HepG2 (cell line): Measurements from ENCODE around the gene MGARP. TPM values are rescaled to one million over a fixed set of nuclear protein-coding genes. Genes with fewer than 3 reads are reported as not detected.

Experiments
- ATAC-seq: fragments of 200-7000 bp; cut with Tn5 transposase; 3 replicates; pipeline ENCODE4 v1.9.1; 2020; ENCODE audit warnings: mild to moderate bottlenecking, moderate library complexity
- BruUV-seq: library from RNA; stranded (reverse); fragments of 400-500 nt; replicated peaks from 2 replicates; lab custom pipeline; 2021; lab: Mats Ljungman, UMichigan
- CTCF ChIA-PET: fragments of 300-600 bp; formaldehyde crosslinking; extraction: SDS; loops from one replicate; lab custom pipeline; 2021; ENCODE audit warnings: low total read pairs, inconsistent platforms, low intra/inter-chr PET ratio; lab: Yijun Ruan, JAX
- POLR2A ChIA-PET: fragments of 350-600 bp; sonication (Branson Sonifier 250); formaldehyde crosslinking; loops from one replicate; lab custom pipeline; 2020; ENCODE audit warnings: antibody characterized with exemption, inconsistent platforms; lab: Yijun Ruan, JAX
- DNase-seq: peaks from one replicate; pipeline ENCODE4 v3.0.0-alpha.2; 2015; ENCODE audit warnings: low spot score
- FAIRE-seq: peaks from 3 replicates; lab custom pipeline; 2011; peaks lifted over from hg19 to GRCh38; lab: Jason Lieb, UNC
- H2AFZ ChIP-seq: one replicate; pipeline ENCODE4 v1.6.1; 2011; ENCODE audit warnings: low read length, inconsistent platforms
- H3K27ac ChIP-seq: fragments of 300-600 bp; 3 replicates; pipeline ENCODE4 v1.8.0; 2011; ENCODE audit warnings: mixed run types, mild to moderate bottlenecking, mixed read lengths, low read length, inconsistent platforms; ENCODE audit not compliant: insufficient read depth; ENCODE audit errors: extremely low read length
- H3K27me3 ChIP-seq, 2 experiments: fragments of 200-600 bp in 1 of 2; 2 replicates in 1 of 2; 3 replicates in 1 of 2; pipeline versions ENCODE4 v1.6.0 to v1.8.0; 2011; ENCODE audit warnings: low read length in 2 of 2, mild to moderate bottlenecking in 2 of 2, moderate library complexity in 2 of 2, inconsistent platforms in 1 of 2; ENCODE audit not compliant: insufficient read depth in 2 of 2, control insufficient read depth in 1 of 2
- H3K36me3 ChIP-seq, 2 experiments: fragments of 200-600 bp in 1 of 2; replicated peaks in 1 of 2; 2 replicates in 1 of 2; 3 replicates in 1 of 2; pipeline versions ENCODE4 v1.5.1 to v1.8.0; 2011; ENCODE audit warnings: low read length in 2 of 2, inconsistent platforms in 1 of 2; ENCODE audit not compliant: insufficient read depth in 2 of 2, control insufficient read depth in 1 of 2
- H3K4me1 ChIP-seq: 2 replicates; pipeline ENCODE4 v1.5.1; 2012; ENCODE audit warnings: low read length, inconsistent platforms; ENCODE audit not compliant: insufficient read depth
- H3K4me2 ChIP-seq: 2 replicates; pipeline ENCODE4 v1.6.0; 2011; ENCODE audit warnings: low read depth, low read length, inconsistent platforms
- H3K4me3 ChIP-seq, 3 experiments: fragments of 200-600 bp in 1 of 3; sonication (generic), shearing (Covaris generic) in 1 of 3; replicated peaks in 1 of 3; 2 replicates each; pipeline ENCODE4 v1.5.1; 2011 to 2016; ENCODE audit warnings: low read length in 3 of 3, inconsistent platforms in 2 of 3, low read depth in 2 of 3, mild to moderate bottlenecking in 2 of 3, control low read depth in 1 of 3, mixed read lengths in 1 of 3; ENCODE audit not compliant: insufficient read depth in 1 of 3
- H3K79me2 ChIP-seq: one replicate; pipeline ENCODE4 v1.6.1; 2011; ENCODE audit warnings: low read length, inconsistent platforms; ENCODE audit not compliant: insufficient read depth
- H3K9ac ChIP-seq: 2 replicates; pipeline ENCODE4 v1.6.0; 2011; ENCODE audit warnings: mild to moderate bottlenecking, low read depth, low read length, inconsistent platforms; ENCODE audit not compliant: insufficient read depth
- H3K9me3 ChIP-seq: 2 replicates; pipeline ENCODE4 v1.5.1; 2012; ENCODE audit warnings: mild to moderate bottlenecking, low read length
- H4K20me1 ChIP-seq: 2 replicates; pipeline ENCODE4 v1.6.0; 2011; ENCODE audit warnings: inconsistent platforms, mild to moderate bottlenecking, low read length, moderate library complexity; ENCODE audit not compliant: insufficient read depth
- ISX ChIP-seq: sonication (generic); formaldehyde crosslinking; conservative IDR thresholded peaks from 2 replicates; pipeline ENCODE4 v1.5.0; 2020; ENCODE audit warnings: missing genetic modification reagents
- PHF21A ChIP-seq: sonication (generic); formaldehyde crosslinking; IDR thresholded peaks from 2 replicates; pipeline ENCODE4 v1.5.0; 2020; ENCODE audit warnings: mild to moderate bottlenecking, missing genetic modification reagents
- TAF15 ChIP-seq: fragments of 200-400 bp; formaldehyde crosslinking; IDR thresholded peaks from one replicate; pipeline ENCODE4 v1.6.1; 2018; ENCODE audit warnings: mild to moderate bottlenecking, low read depth, low read length; ENCODE audit not compliant: poor library complexity, severe bottlenecking
- TEAD3 ChIP-seq: optimal IDR thresholded peaks from 2 replicates; pipeline ENCODE3; 2016; ENCODE audit warnings: borderline replicate concordance
- ZNF501 ChIP-seq: sonication (generic); formaldehyde crosslinking; IDR thresholded peaks from 2 replicates; pipeline ENCODE4 v1.5.1; 2020; ENCODE audit warnings: mild to moderate bottlenecking, moderate library complexity, missing genetic modification reagents
- WGBS: methylation state at CpG from one replicate; pipeline ENCODE4 v1.1.6; 2017; ENCODE audit warnings: low lambda C conversion rate; 5-methylcytosine and 5-hydroxymethylcytosine counted together
- in situ Hi-C: cut with HindIII; loops from 2 replicates; pipeline ENCODE4 v1.10.0; 2017; ENCODE audit warnings: low pct_unique_long_range_greater_than_20kb; ENCODE audit not compliant: extremely low pct_ligation_motif_present
- intact Hi-C: fragments of 100-400 bp; cut with micrococcal nuclease; formaldehyde crosslinking; loops from one replicate; pipeline ENCODE4 v1.10.0; 2022; ENCODE audit not compliant: unreplicated experiment
- polyA plus RNA-seq, 8 experiments: library from polyadenylated mRNA; depleted of rRNA in 3 of 8; stranded (reverse) in 7 of 8; unstranded in 1 of 8; fragments of >200 nt; fragmentation: Illumina TruSeq in 4 of 8; extraction: Trizol in 4 of 8; gene quantifications; 2 replicates each; pipeline versions ENCODE4 v1.2.1 to v1.2.3, GENCODE V29; 2011 to 2016; ENCODE audit warnings: low read depth in 4 of 8, missing spikeins in 1 of 8, mixed read lengths in 1 of 8; ENCODE audit not compliant: insufficient read depth in 1 of 8
- small RNA-seq, 3 experiments: library from RNA; depleted of rRNA; stranded (forward); fragments of <200 nt; gene quantifications; one replicate each; pipeline ENCODE3, GENCODE V24; 2012; ENCODE audit warnings: low read depth in 2 of 3, low replicate concordance in 1 of 3; ENCODE audit not compliant: insufficient read length in 3 of 3, insufficient read depth in 2 of 3
- total RNA-seq, 5 experiments: library from RNA; depleted of rRNA; stranded (reverse); fragments of >200 nt; fragmentation: Illumina TruSeq; extraction: Trizol; gene quantifications; 2 replicates each; pipeline ENCODE4 v1.2.3, GENCODE V29; 2016; ENCODE audit warnings: low read depth in 1 of 5
- TF ChIP-seq, protein P1 (sequence below): sonication (generic); formaldehyde crosslinking; IDR thresholded peaks from 2 replicates; pipeline ENCODE4 v1.4.0; 2020; ENCODE audit warnings: low read depth, mild to moderate bottlenecking, missing genetic modification reagents

Gene MGARP
- total and polyA plus RNA-seq, 2 of the 13 experiments (the other 11 are each of a cell fraction or from before 2014, with no cell fraction given), result 0.11 to 0.13 TPM

- BruUV-seq, result no TSS peak
- ATAC-seq (no peak), FAIRE-seq (no peak), DNase-seq (no peak)
- Histone ChIP-seq H3K4me3 (no peak overlapping the region), H4K20me1 (no peaks in the 10 kb centered on the region), H2AFZ (no peak overlapping the region), H3K36me3 (no peaks in the 10 kb centered on the region), H3K27ac (no peak overlapping the region), H3K79me2 (no peaks in the 10 kb centered on the region), H3K27me3 (peaks cover 0 to 4% of the 10 kb centered on the region in 2 experiments; a peak in 1 of 5 replicates), H3K4me1 (peaks cover 7% of the 10 kb centered on the region), H3K9ac (no peak overlapping the region), H3K9me3 (no peaks in the 10 kb centered on the region), H3K4me2 (no peak overlapping the region)
- ChIA-PET POLR2A (no interaction called here), CTCF (no interaction called here)
- 32% methylated on average over 4 of the region's 4 CpGs for WGBS
- intact Hi-C loops, result no loop called here
- no peak for TF ChIP-seq TAF15
- TF ChIP-seq PHF21A, result no peak
- TF ChIP-seq ZNF501 (CRISPR knock-in tag), result no peak
- TF ChIP-seq ISX (CRISPR knock-in tag), result no peak
- TF ChIP-seq, protein P1, sequence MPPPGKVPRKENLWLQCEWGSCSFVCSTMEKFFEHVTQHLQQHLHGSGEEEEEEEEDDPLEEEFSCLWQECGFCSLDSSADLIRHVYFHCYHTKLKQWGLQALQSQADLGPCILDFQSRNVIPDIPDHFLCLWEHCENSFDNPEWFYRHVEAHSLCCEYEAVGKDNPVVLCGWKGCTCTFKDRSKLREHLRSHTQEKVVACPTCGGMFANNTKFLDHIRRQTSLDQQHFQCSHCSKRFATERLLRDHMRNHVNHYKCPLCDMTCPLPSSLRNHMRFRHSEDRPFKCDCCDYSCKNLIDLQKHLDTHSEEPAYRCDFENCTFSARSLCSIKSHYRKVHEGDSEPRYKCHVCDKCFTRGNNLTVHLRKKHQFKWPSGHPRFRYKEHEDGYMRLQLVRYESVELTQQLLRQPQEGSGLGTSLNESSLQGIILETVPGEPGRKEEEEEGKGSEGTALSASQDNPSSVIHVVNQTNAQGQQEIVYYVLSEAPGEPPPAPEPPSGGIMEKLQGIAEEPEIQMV (CRISPR knock-in tag), result no peak
- no peak for TF ChIP-seq TEAD3
- in situ Hi-C loops, result no loop called here
Observed at GRCh38 chr4:139219450-139220055, 60.5 kb downstream of the MGARP start.

Small RNA genes lying within 50 kb of the gene (small RNA-seq; reads per million reads assigned to genes)
- gene RNU6-1074P (0 reads per million in 3 experiments), gene RNU6-1214P (0 to 0.10 (median 0) reads per million in 3 experiments), gene RNU6-506P (0 to 0.33 (median 0) reads per million in 3 experiments)

Other genes starting within 250 kb of the MGARP start
- gene ELF2, start 103.0 kb downstream of the MGARP start, total RNA-seq (2016; rRNA removed; fragmentation: Illumina TruSeq; extraction: Trizol), result 35.4 and 44.5 TPM in 2 replicates
- 24.2 and 28.6 TPM in 2 replicates for gene ELF2, start 103.0 kb downstream of the MGARP start, polyA plus RNA-seq (2011; rRNA removed)
- gene NAA15, start 21.3 kb upstream of the MGARP start, total RNA-seq (2016; rRNA removed; fragmentation: Illumina TruSeq; extraction: Trizol), result 50.2 and 81.2 TPM in 2 replicates
- 4.9 and 6.2 TPM in 2 replicates for gene NAA15, start 21.3 kb upstream of the MGARP start, polyA plus RNA-seq (2011; rRNA removed)
- 96.4 and 124 TPM in 2 replicates for gene NDUFC1, start 22.3 kb upstream of the MGARP start, total RNA-seq (2016; rRNA removed; fragmentation: Illumina TruSeq; extraction: Trizol)
- 38.4 and 43.4 TPM in 2 replicates for gene NDUFC1, start 22.3 kb upstream of the MGARP start, polyA plus RNA-seq (2011; rRNA removed)
- 8.1 and 8.6 TPM in 2 replicates for gene RAB33B, start 173.9 kb upstream of the MGARP start, total RNA-seq (2016; rRNA removed; fragmentation: Illumina TruSeq; extraction: Trizol)
- gene RAB33B, start 173.9 kb upstream of the MGARP start, polyA plus RNA-seq (2011; rRNA removed), result 6.3 and 7.6 TPM in 2 replicates